Activated CD8-positive, alpha-beta T cell treated with anti-CD3 and anti-CD28 coated beads for 36 hours (primary cell): ENCODE results near the gene ZIC4. TPM values are rescaled to one million over a fixed set of nuclear protein-coding genes. Genes with fewer than 3 reads are reported as not detected.

Source experiments
- ATAC-seq: fragments of 200-7000 bp; cut with Tn5 transposase; one replicate; pipeline ENCODE4 v1.10.0; 2021; ENCODE audit warnings: mild to moderate bottlenecking, moderate library complexity
- CTCF ChIA-PET: fragments of 350-600 bp; sonication (Branson Sonifier 250); formaldehyde crosslinking; loops from one replicate; lab custom pipeline; 2021; ENCODE audit warnings: antibody characterized with exemption; lab: Charles Lee
- POLR2A ChIA-PET: fragments of 350-600 bp; sonication (Branson Sonifier 250); formaldehyde crosslinking; loops from one replicate; lab custom pipeline; 2021; ENCODE audit warnings: antibody characterized with exemption; lab: Charles Lee
- DNase-seq: peaks from one replicate; pipeline ENCODE4 v3.0.0-alpha.2; 2020
- H3K27ac Mint-ChIP-seq: one replicate; pipeline ENCODE4 v1.8.0; 2021; ENCODE audit warnings: mild to moderate bottlenecking, mixed read lengths
- H3K27me3 Mint-ChIP-seq: one replicate; pipeline ENCODE4 v1.8.0; 2021; ENCODE audit warnings: mixed read lengths
- H3K36me3 Mint-ChIP-seq: one replicate; pipeline ENCODE4 v1.8.0; 2021; ENCODE audit warnings: low read depth, mixed read lengths
- H3K4me1 Mint-ChIP-seq: one replicate; pipeline ENCODE4 v1.8.0; 2021; ENCODE audit warnings: low read depth, mixed read lengths
- H3K4me3 Mint-ChIP-seq: one replicate; pipeline ENCODE4 v1.8.0; 2021; ENCODE audit warnings: mild to moderate bottlenecking, moderate library complexity, mixed read lengths
- H3K9me3 Mint-ChIP-seq: one replicate; pipeline ENCODE4 v1.8.0; 2021; ENCODE audit warnings: mixed read lengths
- CTCF ChIP-seq: fragments of 200-600 bp; IDR thresholded peaks from one replicate; pipeline ENCODE4 v1.8.0; 2022; ENCODE audit warnings: antibody characterized with exemption, mild to moderate bottlenecking
- intact Hi-C: fragments of 100-400 bp; cut with micrococcal nuclease; formaldehyde crosslinking; loops from one replicate; pipeline ENCODE4 v1.10.0; 2022
- total RNA-seq, 2 experiments: library from RNA; stranded (reverse); gene quantifications; one replicate each; pipeline ENCODE4 v1.2.3, GENCODE V29; 2021

The ZIC4 gene
- total RNA-seq, 2 experiments from 2014 or later = not detected

- intact Hi-C loops = no loop called here
- no peak overlapping the region for H3K4me3 Mint-ChIP-seq
- ATAC-seq (no peak), DNase-seq (no peak)
- H3K9me3 Mint-ChIP-seq = peaks cover 2% of the 10 kb centered on the region
- no peak for TF ChIP-seq CTCF
- no peaks in the 10 kb centered on the region for H3K36me3 Mint-ChIP-seq
- no peak overlapping the region for H3K27ac Mint-ChIP-seq
- H3K4me1 Mint-ChIP-seq = no peaks in the 10 kb centered on the region
- peaks cover 19% of the 10 kb centered on the region for H3K27me3 Mint-ChIP-seq
- ChIA-PET POLR2A (no interaction called here), CTCF (interaction anchor here (0.6 kb wide), 1 partner anchor 21 kb away, joined by 3 read pairs; no protein-coding TSS in a partner anchor)
Observed at GRCh38 chr3:147428326-147428725, 22.0 kb upstream of the ZIC4 start.

- ATAC-seq (no peak), DNase-seq (no peak)
- CTCF ChIA-PET = interaction anchor here (0.6 kb wide), 1 partner anchor 20 kb away, joined by 3 read pairs; no protein-coding TSS in a partner anchor
- H3K9me3 Mint-ChIP-seq = peaks cover 2% of the 10 kb centered on the region
- TF ChIP-seq CTCF = no peak
- intact Hi-C loops = no loop called here
- no peaks in the 10 kb centered on the region for H3K36me3 Mint-ChIP-seq
- H3K27me3 Mint-ChIP-seq = peaks cover 24% of the 10 kb centered on the region
- H3K4me1 Mint-ChIP-seq = no peaks in the 10 kb centered on the region
- H3K27ac Mint-ChIP-seq = no peak overlapping the region
- H3K4me3 Mint-ChIP-seq = no peak overlapping the region
- POLR2A ChIA-PET = no interaction called here
Observed at GRCh38 chr3:147427746-147428145, 21.4 kb upstream of the ZIC4 start.

- intact Hi-C loops = no loop called here
- no peak overlapping the region for H3K27ac Mint-ChIP-seq
- peaks cover 32% of the 10 kb centered on the region for H3K27me3 Mint-ChIP-seq
- no peak for TF ChIP-seq CTCF
- peaks cover 2% of the 10 kb centered on the region for H3K9me3 Mint-ChIP-seq
- H3K4me1 Mint-ChIP-seq = no peaks in the 10 kb centered on the region
- no peak overlapping the region for H3K4me3 Mint-ChIP-seq
- no peaks in the 10 kb centered on the region for H3K36me3 Mint-ChIP-seq
- DNase-seq = no peak
- ChIA-PET POLR2A (no interaction called here), CTCF (no interaction called here)
- ATAC-seq = no peak
Observed at GRCh38 chr3:147426931-147427330, 20.6 kb upstream of the ZIC4 start.

GRCh38 chr3:147425388-147425850, 19.1 kb upstream of the ZIC4 start:
- Mint-ChIP-seq H3K27ac (no peak overlapping the region), H3K36me3 (no peaks in the 10 kb centered on the region), H3K4me1 (no peaks in the 10 kb centered on the region), H3K4me3 (no peak overlapping the region), H3K9me3 (peaks cover 2% of the 10 kb centered on the region), H3K27me3 (peaks cover 40% of the 10 kb centered on the region)
- POLR2A ChIA-PET = no interaction called here
- ATAC-seq (no peak), DNase-seq (no peak)
- CTCF ChIA-PET = no interaction called here
- TF ChIP-seq CTCF = no peak
- intact Hi-C loops = no loop called here

GRCh38 chr3:147424581-147425387, 18.4 kb upstream of the ZIC4 start:
- POLR2A ChIA-PET = no interaction called here
- H3K4me1 Mint-ChIP-seq = no peaks in the 10 kb centered on the region
- intact Hi-C loops = loop anchor here (5.0 kb wide), 1 partner anchor 37 kb away; no protein-coding TSS in a partner anchor
- CTCF ChIA-PET = no interaction called here
- peaks cover 45% of the 10 kb centered on the region for H3K27me3 Mint-ChIP-seq
- no peak for ATAC-seq
- TF ChIP-seq CTCF = no peak
- H3K9me3 Mint-ChIP-seq = peaks cover 3% of the 10 kb centered on the region
- H3K36me3 Mint-ChIP-seq = no peaks in the 10 kb centered on the region
- no peak overlapping the region for H3K27ac Mint-ChIP-seq
- no peak for DNase-seq
- no peak overlapping the region for H3K4me3 Mint-ChIP-seq
